ENCODE results near the gene ATCAY. TPM values are rescaled to one million over a fixed set of nuclear protein-coding genes. Genes with fewer than 3 reads are reported as not detected.

Gene ATCAY
- polyA plus RNA-seq, 2 of the 4 experiments (the other 2 are of a cell fraction) = 0.06 TPM; not detected in 1

- no peaks in the 10 kb centered on the region for H3K4me1 ChIP-seq
- H3K27ac ChIP-seq = no peak overlapping the region
- no peak for TF ChIP-seq HEYL (CRISPR knock-in tag; IDR thresholded peaks at IDR 0.05)
- TF ChIP-seq TP53 (CRISPR knock-in tag; IDR thresholded peaks at IDR 0.05) = no peak
- no peak for TF ChIP-seq MAFK (IDR thresholded peaks at IDR 0.05; ENCODE audit: partially characterized antibody)
- no peak for TF ChIP-seq JUNB (IDR thresholded peaks at IDR 0.05)
- no peak for TF ChIP-seq ATOH8 (CRISPR knock-in tag; IDR thresholded peaks at IDR 0.05; ENCODE audit: low read depth)
- no peak for TF ChIP-seq NR3C1 (IDR thresholded peaks at IDR 0.05)
- TF ChIP-seq SMC3 (IDR thresholded peaks at IDR 0.05) = no peak
- TF ChIP-seq PBX3 (IDR thresholded peaks at IDR 0.05) = no peak
- TF ChIP-seq CHD2 (IDR thresholded peaks at IDR 0.05; ENCODE audit: low read length, partially characterized antibody) = no peak
- no peak for TF ChIP-seq HOXB13 (CRISPR knock-in tag; IDR thresholded peaks at IDR 0.05; ENCODE audit: low read depth)
- no peak for TF ChIP-seq CTCF (IDR thresholded peaks at IDR 0.05)
- no peak for TF ChIP-seq MAX (IDR thresholded peaks at IDR 0.05)
- no peak overlapping the region for H3K4me3 ChIP-seq
- ATAC-seq (no peak; a peak in 2 of 6 replicates), DNase-seq (ENCODE audit: low read depth in 1 of 2, low spot score in 1 of 2) (no peak), FAIRE-seq (no peak)
- H3K9me3 ChIP-seq = peaks cover 11% of the 10 kb centered on the region; the same call in 2 of the 3 replicates
- POLR2A ChIA-PET = no interaction called here
- H3K4me2 ChIP-seq = no peak overlapping the region
- WGBS (ENCODE audit: missing lambda C conversion rate) = 50% methylated on average over 2 of the region's 5 CpGs
- CTCF ChIA-PET = interaction anchor here (1.1 kb wide), 1 partner anchor 15 kb away, joined by 3 read pairs; no protein-coding TSS in a partner anchor
These were observed 31.4 kb upstream of the ATCAY start for GRCh38 chr19:3849092-3849491.

- no peak overlapping the region for H3K4me3 ChIP-seq
- no peak overlapping the region for H3K27ac ChIP-seq
- H3K4me2 ChIP-seq = no peak overlapping the region
- no peak for TF ChIP-seq MYC (IDR thresholded peaks at IDR 0.05; ENCODE audit: borderline replicate concordance, low read length)
- no peak for TF ChIP-seq CHD2 (IDR thresholded peaks at IDR 0.05; ENCODE audit: low read length, partially characterized antibody)
- no peak for TF ChIP-seq EHF (CRISPR knock-in tag; IDR thresholded peaks at IDR 0.05)
- TF ChIP-seq TP53 (CRISPR knock-in tag; IDR thresholded peaks at IDR 0.05) = no peak
- TF ChIP-seq ELK1 (IDR thresholded peaks at IDR 0.05; ENCODE audit: low read depth, low read length) = no peak
- no peak for TF ChIP-seq SREBF2 (IDR thresholded peaks at IDR 0.05)
- TF ChIP-seq PHF8 (IDR thresholded peaks at IDR 0.05; ENCODE audit: borderline replicate concordance, low read depth) = no peak
- TF ChIP-seq NR3C1 (IDR thresholded peaks at IDR 0.05) = no peak
- TF ChIP-seq JUN (IDR thresholded peaks at IDR 0.05) = no peak
- no peak for TF ChIP-seq RNF2 (IDR thresholded peaks at IDR 0.05; ENCODE audit: borderline replicate concordance, low read depth)
- TF ChIP-seq CHD4 (IDR thresholded peaks at IDR 0.05; ENCODE audit: borderline replicate concordance) = no peak
- no peak for TF ChIP-seq ATOH8 (CRISPR knock-in tag; IDR thresholded peaks at IDR 0.05; ENCODE audit: low read depth)
- FAIRE-seq = no peak
- WGBS (ENCODE audit: missing lambda C conversion rate) = 70% methylated on average over 4 of the region's 12 CpGs
- POLR2A ChIA-PET = no interaction called here
- no peak for DNase-seq (ENCODE audit: low read depth in 1 of 2, low spot score in 1 of 2)
- no peaks in the 10 kb centered on the region for H3K4me1 ChIP-seq
- peaks cover 11% of the 10 kb centered on the region; the same call in 2 of the 3 replicates for H3K9me3 ChIP-seq
- CTCF ChIA-PET = interaction anchor here (1.1 kb wide), 1 partner anchor 16 kb away, joined by 3 read pairs; no protein-coding TSS in a partner anchor
- ATAC-seq = no peak
These were observed 30.7 kb upstream of the ATCAY start for GRCh38 chr19:3849787-3850186.

Data from A549 (cell line).